HEK293 (cell line): ENCODE measurements around the gene RUNX1.

Experiments
- CTCF ChIA-PET: fragments of 350-600 bp; formaldehyde crosslinking; extraction: SDS; loops from one replicate; lab custom pipeline; 2021; ENCODE audit warnings: antibody characterized with exemption; lab: Yijun Ruan, JAX
- POLR2A ChIA-PET: fragments of 300-600 bp; formaldehyde crosslinking; extraction: SDS; loops from one replicate; lab custom pipeline; 2020; ENCODE audit warnings: antibody characterized with exemption, inconsistent platforms; lab: Yijun Ruan, JAX
- H3K27ac ChIP-seq: fragments of 200-500 bp; sonication (Bioruptor generic); 2 replicates; pipeline ENCODE4 v1.5.1; 2014; ENCODE audit warnings: low read depth, low read length, control low read depth, inconsistent platforms; ENCODE audit errors: extremely low read depth
- H3K36me3 ChIP-seq, 2 experiments: fragments of 200-500 bp in 1 of 2; sonication (Bioruptor generic) in 1 of 2; 1 replicate in 1 of 2; 2 replicates in 1 of 2; pipeline ENCODE4 v1.5.1; 2014 to 2017; ENCODE audit warnings: inconsistent platforms in 2 of 2, low read length in 2 of 2; ENCODE audit not compliant: control insufficient read depth in 2 of 2, insufficient read depth in 1 of 2
- H3K4me1 ChIP-seq: fragments of 200-500 bp; sonication (Bioruptor generic); 2 replicates; pipeline ENCODE4 v1.5.1; 2014; ENCODE audit warnings: mild to moderate bottlenecking, low read length, inconsistent platforms; ENCODE audit not compliant: control insufficient read depth, insufficient read depth
- H3K4me3 ChIP-seq: 2 replicates; pipeline ENCODE4 v1.5.1; 2011; ENCODE audit warnings: low read depth, mild to moderate bottlenecking, control low read depth, low read length, moderate library complexity
- H3K9me3 ChIP-seq: fragments of 200-500 bp; sonication (Bioruptor generic); 2 replicates; pipeline ENCODE4 v1.5.1; 2014; ENCODE audit warnings: low read depth, low read length, inconsistent platforms; ENCODE audit not compliant: control insufficient read depth, insufficient read depth
- EGR2 ChIP-seq: fragments of 450-650 bp; formaldehyde crosslinking; IDR thresholded peaks from 2 replicates; pipeline ENCODE4 v1.5.1; 2016; ENCODE audit warnings: low read depth, missing biosample characterization, missing genetic modification characterization
- KLF10 ChIP-seq: fragments of 450-650 bp; IDR thresholded peaks from 2 replicates; pipeline ENCODE4 v1.5.1; 2018; ENCODE audit warnings: missing biosample characterization, mild to moderate bottlenecking, missing genetic modification characterization
- SCRT2 ChIP-seq: fragments of 450-650 bp; formaldehyde crosslinking; IDR thresholded peaks from 2 replicates; pipeline ENCODE4 v1.5.1; 2016; ENCODE audit warnings: missing biosample characterization, missing genetic modification characterization
- ZNF121 ChIP-seq: fragments of 450-650 bp; formaldehyde crosslinking; IDR thresholded peaks from 2 replicates; pipeline ENCODE4 v1.5.1; 2016; ENCODE audit warnings: missing biosample characterization, missing genetic modification characterization
- ZNF394 ChIP-seq: fragments of 450-650 bp; formaldehyde crosslinking; IDR thresholded peaks from 2 replicates; pipeline ENCODE4 v1.5.1; 2016; ENCODE audit warnings: missing biosample characterization, missing genetic modification characterization, mild to moderate bottlenecking, moderate library complexity, borderline replicate concordance
- ZNF404 ChIP-seq: fragments of 450-650 bp; formaldehyde crosslinking; IDR thresholded peaks from 2 replicates; pipeline ENCODE4 v1.5.1; 2017; ENCODE audit warnings: missing biosample characterization, missing genetic modification characterization
- ZNF555 ChIP-seq: fragments of 450-650 bp; formaldehyde crosslinking; conservative IDR thresholded peaks from 2 replicates; pipeline ENCODE4 v1.5.1; 2017; ENCODE audit warnings: missing biosample characterization, mild to moderate bottlenecking, missing genetic modification characterization, inconsistent platforms
- ZNF785 ChIP-seq: fragments of 450-650 bp; formaldehyde crosslinking; IDR thresholded peaks from 2 replicates; pipeline ENCODE4 v1.5.1; 2016; ENCODE audit warnings: missing biosample characterization, missing genetic modification characterization
- TF ChIP-seq, protein P1 (sequence below): IDR thresholded peaks from 2 replicates; pipeline ENCODE4 v1.6.1; 2011; ENCODE audit warnings: mild to moderate bottlenecking, low read depth, low read length, borderline replicate concordance
- TF ChIP-seq, protein P2 (sequence below): fragments of 450-650 bp; formaldehyde crosslinking; IDR thresholded peaks from 2 replicates; pipeline ENCODE4 v1.5.1; 2017; ENCODE audit warnings: missing biosample characterization, missing genetic modification characterization
- TF ChIP-seq, protein P3 (sequence below): fragments of 450-650 bp; formaldehyde crosslinking; IDR thresholded peaks from 2 replicates; pipeline ENCODE4 v1.5.1; 2016; ENCODE audit warnings: missing biosample characterization, missing genetic modification characterization
- TF ChIP-seq, protein P4 (sequence below): fragments of 450-650 bp; formaldehyde crosslinking; IDR thresholded peaks from 2 replicates; pipeline ENCODE4 v1.5.1; 2016; ENCODE audit warnings: missing biosample characterization, missing genetic modification characterization
- TF ChIP-seq, protein P5 (sequence below): fragments of 450-650 bp; formaldehyde crosslinking; IDR thresholded peaks from 2 replicates; pipeline ENCODE4 v1.5.1; 2016; ENCODE audit warnings: missing biosample characterization, missing genetic modification characterization

The RUNX1 gene

DNA sequence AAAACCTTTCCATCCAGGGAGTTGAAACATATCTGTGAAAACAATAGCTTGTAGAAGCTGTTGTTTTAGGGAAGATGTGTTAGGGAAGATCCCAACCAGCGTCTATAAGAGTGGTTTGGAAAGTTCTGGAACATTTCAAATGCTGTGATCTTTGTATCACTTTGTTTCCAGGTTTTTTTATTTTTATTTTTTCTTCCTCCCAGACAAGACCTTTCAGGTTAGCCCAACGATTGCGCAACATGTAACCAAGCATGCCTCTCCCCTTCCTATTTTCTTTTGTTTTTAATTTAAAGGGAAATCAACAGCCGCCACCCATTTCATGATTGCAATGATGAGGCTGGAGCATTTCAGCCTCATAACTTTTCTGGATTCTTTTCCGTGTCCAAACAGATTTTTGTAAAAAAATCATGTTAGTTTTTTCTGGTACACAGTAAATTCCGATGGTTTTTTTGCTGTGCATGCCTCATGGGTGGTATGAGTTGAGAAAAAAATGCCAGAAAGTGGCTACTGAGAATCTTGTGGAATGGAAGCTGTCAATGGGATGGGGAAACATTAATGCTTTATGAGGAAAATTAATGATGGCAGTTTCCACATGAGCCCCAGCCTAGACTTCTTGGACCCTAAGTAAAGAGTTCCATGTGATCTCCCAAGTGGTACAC, 109.3 kb downstream of the RUNX1 start (continued):
- TF ChIP-seq KLF10 (tag by site-specific recombination) (no peak), ZNF555 (no peak), ZNF785 (no peak), SCRT2 (tag by site-specific recombination) (no peak), ZNF121 (tag by site-specific recombination) (no peak)
- TF ChIP-seq, protein P1, sequence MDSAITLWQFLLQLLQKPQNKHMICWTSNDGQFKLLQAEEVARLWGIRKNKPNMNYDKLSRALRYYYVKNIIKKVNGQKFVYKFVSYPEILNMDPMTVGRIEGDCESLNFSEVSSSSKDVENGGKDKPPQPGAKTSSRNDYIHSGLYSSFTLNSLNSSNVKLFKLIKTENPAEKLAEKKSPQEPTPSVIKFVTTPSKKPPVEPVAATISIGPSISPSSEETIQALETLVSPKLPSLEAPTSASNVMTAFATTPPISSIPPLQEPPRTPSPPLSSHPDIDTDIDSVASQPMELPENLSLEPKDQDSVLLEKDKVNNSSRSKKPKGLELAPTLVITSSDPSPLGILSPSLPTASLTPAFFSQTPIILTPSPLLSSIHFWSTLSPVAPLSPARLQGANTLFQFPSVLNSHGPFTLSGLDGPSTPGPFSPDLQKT = no peak
- TF ChIP-seq, protein P2, sequence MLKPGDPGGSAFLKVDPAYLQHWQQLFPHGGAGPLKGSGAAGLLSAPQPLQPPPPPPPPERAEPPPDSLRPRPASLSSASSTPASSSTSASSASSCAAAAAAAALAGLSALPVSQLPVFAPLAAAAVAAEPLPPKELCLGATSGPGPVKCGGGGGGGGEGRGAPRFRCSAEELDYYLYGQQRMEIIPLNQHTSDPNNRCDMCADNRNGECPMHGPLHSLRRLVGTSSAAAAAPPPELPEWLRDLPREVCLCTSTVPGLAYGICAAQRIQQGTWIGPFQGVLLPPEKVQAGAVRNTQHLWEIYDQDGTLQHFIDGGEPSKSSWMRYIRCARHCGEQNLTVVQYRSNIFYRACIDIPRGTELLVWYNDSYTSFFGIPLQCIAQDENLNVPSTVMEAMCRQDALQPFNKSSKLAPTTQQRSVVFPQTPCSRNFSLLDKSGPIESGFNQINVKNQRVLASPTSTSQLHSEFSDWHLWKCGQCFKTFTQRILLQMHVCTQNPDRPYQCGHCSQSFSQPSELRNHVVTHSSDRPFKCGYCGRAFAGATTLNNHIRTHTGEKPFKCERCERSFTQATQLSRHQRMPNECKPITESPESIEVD (tag by site-specific recombination) = no peak
- TF ChIP-seq, protein P3, sequence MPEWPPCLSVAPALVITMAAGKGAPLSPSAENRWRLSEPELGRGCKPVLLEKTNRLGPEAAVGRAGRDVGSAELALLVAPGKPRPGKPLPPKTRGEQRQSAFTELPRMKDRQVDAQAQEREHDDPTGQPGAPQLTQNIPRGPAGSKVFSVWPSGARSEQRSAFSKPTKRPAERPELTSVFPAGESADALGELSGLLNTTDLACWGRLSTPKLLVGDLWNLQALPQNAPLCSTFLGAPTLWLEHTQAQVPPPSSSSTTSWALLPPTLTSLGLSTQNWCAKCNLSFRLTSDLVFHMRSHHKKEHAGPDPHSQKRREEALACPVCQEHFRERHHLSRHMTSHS (tag by site-specific recombination) = no peak

DNA sequence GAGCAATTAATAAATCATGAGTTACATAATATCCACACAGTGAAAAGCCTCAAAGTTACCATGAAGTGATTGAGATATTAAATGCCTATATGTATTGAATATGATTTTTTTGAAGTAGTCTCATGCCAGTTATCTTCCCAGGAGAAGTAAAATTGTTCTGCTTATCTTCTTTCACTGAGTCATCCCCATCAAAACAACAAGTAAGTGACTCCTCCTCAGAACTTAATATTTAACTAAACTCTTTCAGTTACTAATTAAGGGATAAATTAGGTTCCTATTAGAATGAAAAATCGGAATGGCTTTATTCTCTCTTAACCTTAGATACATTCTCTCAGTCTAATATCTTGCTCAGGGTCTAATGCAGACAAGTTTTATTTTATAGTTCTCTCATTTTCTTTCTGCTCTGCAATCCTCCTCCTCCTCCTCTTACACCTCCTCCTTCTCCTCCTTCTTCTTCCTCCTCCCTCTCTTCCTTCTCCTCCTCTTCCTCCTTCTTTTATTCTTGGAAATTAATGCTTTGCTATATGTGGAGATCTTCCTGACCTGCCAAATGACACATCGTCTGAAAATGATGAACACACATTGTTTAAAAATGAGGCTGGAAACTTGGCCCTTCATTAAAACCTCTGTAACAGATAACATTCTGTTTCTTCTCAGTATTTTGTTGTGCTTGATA, 110.9 kb downstream of the RUNX1 start:
- no peaks in the 10 kb centered on the region for H3K9me3 ChIP-seq
- ChIA-PET POLR2A (no interaction called here), CTCF (no interaction called here)
- TF ChIP-seq EGR2 (tag by site-specific recombination) = peak; percentile 30; the same call in 1 of the 2 replicates
- TF ChIP-seq, protein P4, sequence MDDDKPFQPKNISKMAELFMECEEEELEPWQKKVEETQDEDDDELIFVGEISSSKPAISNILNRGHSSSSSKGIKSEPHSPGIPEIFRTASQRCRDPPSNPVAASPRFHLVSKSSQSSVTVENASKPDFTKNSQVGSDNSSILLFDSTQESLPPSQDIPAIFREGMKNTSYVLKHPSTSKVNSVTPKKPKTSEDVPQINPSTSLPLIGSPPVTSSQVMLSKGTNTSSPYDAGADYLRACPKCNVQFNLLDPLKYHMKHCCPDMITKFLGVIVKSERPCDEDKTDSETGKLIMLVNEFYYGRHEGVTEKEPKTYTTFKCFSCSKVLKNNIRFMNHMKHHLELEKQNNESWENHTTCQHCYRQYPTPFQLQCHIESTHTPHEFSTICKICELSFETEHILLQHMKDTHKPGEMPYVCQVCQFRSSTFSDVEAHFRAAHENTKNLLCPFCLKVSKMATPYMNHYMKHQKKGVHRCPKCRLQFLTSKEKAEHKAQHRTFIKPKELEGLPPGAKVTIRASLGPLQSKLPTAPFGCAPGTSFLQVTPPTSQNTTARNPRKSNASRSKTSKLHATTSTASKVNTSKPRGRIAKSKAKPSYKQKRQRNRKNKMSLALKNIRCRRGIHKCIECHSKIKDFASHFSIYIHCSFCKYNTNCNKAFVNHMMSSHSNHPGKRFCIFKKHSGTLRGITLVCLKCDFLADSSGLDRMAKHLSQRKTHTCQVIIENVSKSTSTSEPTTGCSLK (tag by site-specific recombination) = no peak
- no peak overlapping the region for H3K27ac ChIP-seq
- H3K36me3 ChIP-seq = no peaks in the 10 kb centered on the region
- no peaks in the 10 kb centered on the region for H3K4me1 ChIP-seq
- no peak overlapping the region for H3K4me3 ChIP-seq

DNA sequence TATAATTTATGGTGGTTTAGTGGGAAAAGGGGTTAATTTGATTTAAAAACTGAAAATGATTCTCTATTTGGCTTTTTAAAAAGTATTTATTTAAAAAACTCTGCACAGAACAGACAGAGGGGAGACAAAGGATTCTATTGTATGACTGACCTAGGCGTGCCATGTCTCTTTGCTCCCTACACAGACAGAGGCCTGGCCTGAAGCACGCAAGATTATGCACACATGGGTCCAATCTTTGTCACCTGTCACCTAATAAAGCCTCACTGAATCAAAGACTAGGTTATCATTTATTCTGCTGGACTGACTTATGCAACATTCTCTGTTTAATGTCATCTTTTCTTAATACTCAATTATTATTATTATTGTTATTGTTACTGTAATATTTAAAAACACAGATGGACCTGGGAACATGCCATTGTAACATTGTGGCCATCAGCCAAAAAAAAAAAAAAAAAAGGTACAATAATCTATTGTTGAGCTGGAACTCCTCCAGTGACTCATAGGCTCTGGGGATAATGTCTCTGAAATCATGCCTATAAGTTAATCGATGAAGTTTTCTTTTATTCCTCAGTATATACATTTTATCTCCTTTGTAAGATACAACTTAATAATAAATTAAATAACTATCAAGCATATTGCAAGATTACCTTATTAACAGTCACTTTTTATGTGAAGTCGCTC, 112.1 kb downstream of the RUNX1 start:
- ChIA-PET POLR2A (no interaction called here), CTCF (interaction anchor here (0.5 to 1.2 kb wide), 2 partner anchors 11 to 22 kb away, joined by 3 to 4 read pairs; no protein-coding TSS in a partner anchor)

More for the DNA sequence above, 112.1 kb downstream of the RUNX1 start:
- no peak overlapping the region for H3K27ac ChIP-seq
- H3K4me3 ChIP-seq = no peak overlapping the region
- no peaks in the 10 kb centered on the region for H3K9me3 ChIP-seq
- H3K36me3 ChIP-seq = no peaks in the 10 kb centered on the region
- no peak for TF ChIP-seq ZNF394
- TF ChIP-seq ZNF404 (tag by site-specific recombination) = no peak
- no peak for TF ChIP-seq SCRT2 (tag by site-specific recombination)
- TF ChIP-seq, protein P5, sequence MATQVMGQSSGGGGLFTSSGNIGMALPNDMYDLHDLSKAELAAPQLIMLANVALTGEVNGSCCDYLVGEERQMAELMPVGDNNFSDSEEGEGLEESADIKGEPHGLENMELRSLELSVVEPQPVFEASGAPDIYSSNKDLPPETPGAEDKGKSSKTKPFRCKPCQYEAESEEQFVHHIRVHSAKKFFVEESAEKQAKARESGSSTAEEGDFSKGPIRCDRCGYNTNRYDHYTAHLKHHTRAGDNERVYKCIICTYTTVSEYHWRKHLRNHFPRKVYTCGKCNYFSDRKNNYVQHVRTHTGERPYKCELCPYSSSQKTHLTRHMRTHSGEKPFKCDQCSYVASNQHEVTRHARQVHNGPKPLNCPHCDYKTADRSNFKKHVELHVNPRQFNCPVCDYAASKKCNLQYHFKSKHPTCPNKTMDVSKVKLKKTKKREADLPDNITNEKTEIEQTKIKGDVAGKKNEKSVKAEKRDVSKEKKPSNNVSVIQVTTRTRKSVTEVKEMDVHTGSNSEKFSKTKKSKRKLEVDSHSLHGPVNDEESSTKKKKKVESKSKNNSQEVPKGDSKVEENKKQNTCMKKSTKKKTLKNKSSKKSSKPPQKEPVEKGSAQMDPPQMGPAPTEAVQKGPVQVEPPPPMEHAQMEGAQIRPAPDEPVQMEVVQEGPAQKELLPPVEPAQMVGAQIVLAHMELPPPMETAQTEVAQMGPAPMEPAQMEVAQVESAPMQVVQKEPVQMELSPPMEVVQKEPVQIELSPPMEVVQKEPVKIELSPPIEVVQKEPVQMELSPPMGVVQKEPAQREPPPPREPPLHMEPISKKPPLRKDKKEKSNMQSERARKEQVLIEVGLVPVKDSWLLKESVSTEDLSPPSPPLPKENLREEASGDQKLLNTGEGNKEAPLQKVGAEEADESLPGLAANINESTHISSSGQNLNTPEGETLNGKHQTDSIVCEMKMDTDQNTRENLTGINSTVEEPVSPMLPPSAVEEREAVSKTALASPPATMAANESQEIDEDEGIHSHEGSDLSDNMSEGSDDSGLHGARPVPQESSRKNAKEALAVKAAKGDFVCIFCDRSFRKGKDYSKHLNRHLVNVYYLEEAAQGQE (tag by site-specific recombination) = no peak
- H3K4me1 ChIP-seq = no peaks in the 10 kb centered on the region
